Prostate gland (tissue), 2 donors: Measurements from ENCODE around the gene KCNN3. TPM values are rescaled to one million over a fixed set of nuclear protein-coding genes. Genes with fewer than 3 reads are reported as not detected.

Experiments used
- DNase-seq: peaks from one replicate; pipeline ENCODE4 v3.0.0-alpha.2; 2019; ENCODE audit warnings: low spot score
- H3K27ac ChIP-seq, 2 donors: fragments of 200-600 bp; sonication (generic); 2 replicates each; pipeline ENCODE4 v1.5.1; 2017 to 2019
- H3K27me3 ChIP-seq: fragments of 200-600 bp; sonication (generic); replicated peaks from 2 replicates; pipeline ENCODE4 v1.5.1; 2019; ENCODE audit not compliant: insufficient read depth
- H3K36me3 ChIP-seq, 2 donors: fragments of 200-600 bp; sonication (generic); 1 replicate in 1 of 2; 2 replicates in 1 of 2; pipeline versions ENCODE4 v1.5.1 to v1.8.1; 2017 to 2019
- H3K4me1 ChIP-seq: fragments of 200-600 bp; sonication (generic); replicated peaks from 2 replicates; pipeline ENCODE4 v1.5.1; 2019
- H3K4me3 ChIP-seq, 2 donors: fragments of 200-600 bp; sonication (generic); 2 replicates each; pipeline ENCODE4 v1.5.1; 2017 to 2019
- H3K9me3 ChIP-seq: fragments of 200-600 bp; sonication (generic); 2 replicates; pipeline ENCODE4 v1.5.1; 2017
- CTCF ChIP-seq, 4 experiments: fragments of 200-600 bp in 2 of 4; fragments of 450-650 bp in 2 of 4; sonication (generic) in 2 of 4; IDR thresholded peaks; 1 replicate in 3 of 4; 2 replicates in 1 of 4; pipeline ENCODE4 v1.5.1; 2016 to 2019; ENCODE audit warnings: antibody characterized with exemption in 4 of 4, mild to moderate bottlenecking in 2 of 4, moderate library complexity in 2 of 4
- POLR2A ChIP-seq: fragments of 450-650 bp; IDR thresholded peaks from one replicate; pipeline ENCODE4 v1.6.1; 2016; ENCODE audit warnings: antibody characterized with exemption, mild to moderate bottlenecking
- POLR2AphosphoS5 ChIP-seq: sonication (generic); formaldehyde crosslinking; IDR thresholded peaks from one replicate; pipeline ENCODE4 v1.6.1; 2017; ENCODE audit warnings: antibody characterized with exemption
- WGBS: methylation state at CpG from one replicate; pipeline ENCODE4 v1.1.5; 2018; 5-methylcytosine and 5-hydroxymethylcytosine counted together
- intact Hi-C: fragments of 100-400 bp; cut with DNase I; formaldehyde crosslinking; loops from one replicate; pipeline ENCODE4 v1.14.2; 2022
- total RNA-seq, 2 donors: library from RNA; depleted of rRNA; stranded (reverse); fragments of >200 nt; gene quantifications; one replicate each; pipeline ENCODE4 v1.1.0, GENCODE V29; 2016

KCNN3 gene
- total RNA-seq, 2 donors from 2014 or later, result 1.2 to 3.0 TPM

GRCh38 chr1:154802982-154803920 is 66.8 kb downstream of the KCNN3 start:
- H3K36me3 ChIP-seq, result no peaks in the 10 kb centered on the region
- no peak overlapping the region for H3K27ac ChIP-seq
- H3K4me3 ChIP-seq, result no peak overlapping the region
- H3K9me3 ChIP-seq, result no peaks in the 10 kb centered on the region
- H3K27me3 ChIP-seq, result no peaks in the 10 kb centered on the region
- intact Hi-C loops, result no loop called here
- H3K4me1 ChIP-seq, result no peaks in the 10 kb centered on the region
- no peak for DNase-seq
- TF ChIP-seq POLR2AphosphoS5 (no peak), POLR2A (no peak), CTCF (IDR thresholded peaks at IDR 0.05) (no peak)
- WGBS, result 68% methylated on average over 8 of the region's 8 CpGs

GRCh38 chr1:154802336-154802969 is 67.6 kb downstream of the KCNN3 start:
- H3K4me1 ChIP-seq, result no peaks in the 10 kb centered on the region
- H3K4me3 ChIP-seq, result no peak overlapping the region
- WGBS, result 83% methylated on average over 2 of the region's 2 CpGs
- H3K36me3 ChIP-seq, result no peaks in the 10 kb centered on the region
- no peaks in the 10 kb centered on the region for H3K9me3 ChIP-seq
- H3K27ac ChIP-seq, result no peak overlapping the region
- intact Hi-C loops, result no loop called here
- DNase-seq, result no peak
- no peaks in the 10 kb centered on the region for H3K27me3 ChIP-seq
- TF ChIP-seq CTCF (IDR thresholded peaks at IDR 0.05) (no peak), POLR2A (no peak), POLR2AphosphoS5 (no peak)

- H3K4me3 ChIP-seq, result no peak overlapping the region
- H3K27ac ChIP-seq, result no peak overlapping the region
- no peak for TF ChIP-seq POLR2AphosphoS5
- no peak for TF ChIP-seq CTCF (IDR thresholded peaks at IDR 0.05)
- TF ChIP-seq POLR2A, result no peak
- H3K36me3 ChIP-seq, result no peaks in the 10 kb centered on the region
- no peaks in the 10 kb centered on the region for H3K9me3 ChIP-seq
- no peak for DNase-seq
- intact Hi-C loops, result no loop called here
- H3K27me3 ChIP-seq, result no peaks in the 10 kb centered on the region
- H3K4me1 ChIP-seq, result no peaks in the 10 kb centered on the region
- 74% methylated on average over 16 of the region's 16 CpGs for WGBS
Measured at GRCh38 chr1:154801234-154802011, 68.7 kb downstream of the KCNN3 start.

GRCh38 chr1:154799188-154799587 is 70.9 kb downstream of the KCNN3 start:
- Histone ChIP-seq H3K4me1 (no peaks in the 10 kb centered on the region), H3K27ac (no peak overlapping the region), H3K4me3 (no peak overlapping the region), H3K27me3 (no peaks in the 10 kb centered on the region), H3K9me3 (no peaks in the 10 kb centered on the region), H3K36me3 (no peaks in the 10 kb centered on the region)
- DNase-seq, result no peak
- WGBS, result 93% methylated on average over 5 of the region's 5 CpGs
- intact Hi-C loops, result no loop called here
- no peak for TF ChIP-seq POLR2A

GRCh38 chr1:154798645-154799044 is 71.4 kb downstream of the KCNN3 start:
- TF ChIP-seq POLR2AphosphoS5 (no peak), POLR2A (no peak), CTCF (IDR thresholded peaks at IDR 0.05) (no peak)
- 94% methylated on average over 1 of the region's 1 CpG for WGBS
- H3K27ac ChIP-seq, result no peak overlapping the region
- H3K27me3 ChIP-seq, result no peaks in the 10 kb centered on the region
- intact Hi-C loops, result no loop called here
- H3K36me3 ChIP-seq, result no peaks in the 10 kb centered on the region
- H3K4me3 ChIP-seq, result no peak overlapping the region
- H3K4me1 ChIP-seq, result no peaks in the 10 kb centered on the region
- DNase-seq, result no peak
- no peaks in the 10 kb centered on the region for H3K9me3 ChIP-seq
